K562 (cell line): Measurements from ENCODE around the gene GSG1L2. TPM values are rescaled to one million over a fixed set of nuclear protein-coding genes. Genes with fewer than 3 reads are reported as not detected.

Source experiments
- DACH1 ChIP-seq: fragments of 450-650 bp; IDR thresholded peaks from 2 replicates; pipeline ENCODE4 v1.6.1; 2018; ENCODE audit not compliant: partially characterized antibody
- FOXP1 ChIP-seq: sonication (generic); formaldehyde crosslinking; IDR thresholded peaks from 2 replicates; pipeline ENCODE4 v1.8.0; 2022; ENCODE audit warnings: mild to moderate bottlenecking, missing genetic modification reagents
- HLTF ChIP-seq: fragments of 450-650 bp; IDR thresholded peaks from 2 replicates; pipeline ENCODE4 v1.6.1; 2016
- KDM5B ChIP-seq: fragments of 200-600 bp; sonication (generic); IDR thresholded peaks from 2 replicates; pipeline ENCODE4 v1.6.1; 2012; ENCODE audit warnings: low read depth, mild to moderate bottlenecking, moderate library complexity, low read length, control low read depth, inconsistent platforms; ENCODE audit not compliant: insufficient replicate concordance
- MAX ChIP-seq: sonication (generic); formaldehyde crosslinking; IDR thresholded peaks from 2 replicates; pipeline ENCODE4 v1.9.0; 2022; ENCODE audit warnings: mild to moderate bottlenecking, missing genetic modification reagents
- NCOA6 ChIP-seq: fragments of 450-650 bp; IDR thresholded peaks from 2 replicates; pipeline ENCODE4 v1.6.1; 2017; ENCODE audit warnings: mild to moderate bottlenecking
- SRSF7 ChIP-seq: fragments of 200-400 bp; formaldehyde crosslinking; optimal IDR thresholded peaks from 2 replicates; pipeline ENCODE3; 2017; ENCODE audit warnings: mild to moderate bottlenecking, low read depth, low read length
- TSC22D4 ChIP-seq: fragments of 450-650 bp; IDR thresholded peaks from 2 replicates; pipeline ENCODE4 v1.6.1; 2016; ENCODE audit warnings: missing genetic modification characterization, missing biosample characterization, control low read depth
- ZNF12 ChIP-seq: sonication (generic); formaldehyde crosslinking; IDR thresholded peaks from 2 replicates; pipeline ENCODE4 v1.4.0; 2020; ENCODE audit warnings: mild to moderate bottlenecking, missing genetic modification reagents
- polyA plus RNA-seq, 8 experiments: library from polyadenylated mRNA; depleted of rRNA in 4 of 8; stranded (reverse) in 5 of 8; unstranded in 3 of 8; fragments of >200 nt; fragmentation: Nextera tagmentation in 2 of 8; fragmentation: Illumina TruSeq in 1 of 8; extraction: Ambion mirVana in 2 of 8; extraction: Trizol in 1 of 8; gene quantifications; 2 replicates each; pipeline versions ENCODE4 v1.2.1 to v1.2.3, GENCODE V29; 2011 to 2014; ENCODE audit warnings: inconsistent platforms in 1 of 8, missing spikeins in 1 of 8
- total RNA-seq, 7 experiments: library from RNA; depleted of rRNA in 6 of 7; stranded (reverse); fragments of >200 nt in 6 of 7; fragmentation: Illumina TruSeq in 2 of 7; extraction: Trizol in 2 of 7; gene quantifications; 2 replicates each; pipeline versions ENCODE4 v1.2.1 to v1.2.3, GENCODE V29; 2011 to 2021; ENCODE audit warnings: low replicate concordance in 1 of 7
- TF ChIP-seq, protein P1 (sequence below): fragments of 150-350 bp; conservative IDR thresholded peaks from 2 replicates; pipeline ENCODE4 v1.6.1; 2014; ENCODE audit warnings: low read length
- TF ChIP-seq, protein P2 (sequence below): fragments of 200-800 bp; sonication (Bioruptor generic); IDR thresholded peaks from 2 replicates; pipeline ENCODE4 v1.6.1; 2017; ENCODE audit warnings: missing genetic modification characterization, missing compliant biosample characterization

GSG1L2 gene
- total and polyA plus RNA-seq, 9 of the 15 experiments (the other 6 are each of a cell fraction or from before 2014, with no cell fraction given): not detected

GRCh38 chr17:9816472-9816871 is 5.4 kb downstream of the GSG1L2 start (continued):
- TF ChIP-seq, protein P1, sequence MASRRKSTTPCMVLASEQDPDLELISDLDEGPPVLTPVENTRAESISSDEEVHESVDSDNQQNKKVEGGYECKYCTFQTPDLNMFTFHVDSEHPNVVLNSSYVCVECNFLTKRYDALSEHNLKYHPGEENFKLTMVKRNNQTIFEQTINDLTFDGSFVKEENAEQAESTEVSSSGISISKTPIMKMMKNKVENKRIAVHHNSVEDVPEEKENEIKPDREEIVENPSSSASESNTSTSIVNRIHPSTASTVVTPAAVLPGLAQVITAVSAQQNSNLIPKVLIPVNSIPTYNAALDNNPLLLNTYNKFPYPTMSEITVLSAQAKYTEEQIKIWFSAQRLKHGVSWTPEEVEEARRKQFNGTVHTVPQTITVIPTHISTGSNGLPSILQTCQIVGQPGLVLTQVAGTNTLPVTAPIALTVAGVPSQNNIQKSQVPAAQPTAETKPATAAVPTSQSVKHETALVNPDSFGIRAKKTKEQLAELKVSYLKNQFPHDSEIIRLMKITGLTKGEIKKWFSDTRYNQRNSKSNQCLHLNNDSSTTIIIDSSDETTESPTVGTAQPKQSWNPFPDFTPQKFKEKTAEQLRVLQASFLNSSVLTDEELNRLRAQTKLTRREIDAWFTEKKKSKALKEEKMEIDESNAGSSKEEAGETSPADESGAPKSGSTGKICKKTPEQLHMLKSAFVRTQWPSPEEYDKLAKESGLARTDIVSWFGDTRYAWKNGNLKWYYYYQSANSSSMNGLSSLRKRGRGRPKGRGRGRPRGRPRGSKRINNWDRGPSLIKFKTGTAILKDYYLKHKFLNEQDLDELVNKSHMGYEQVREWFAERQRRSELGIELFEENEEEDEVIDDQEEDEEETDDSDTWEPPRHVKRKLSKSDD: no peak
- TF ChIP-seq KDM5B: no peak
- TF ChIP-seq NCOA6: no peak
- TF ChIP-seq FOXP1: no peak
- TF ChIP-seq TSC22D4 (tag): no peak
- no peak for TF ChIP-seq ZNF12 (CRISPR knock-in tag)
- TF ChIP-seq SRSF7: no peak
- no peak for TF ChIP-seq DACH1
- TF ChIP-seq, protein P2, sequence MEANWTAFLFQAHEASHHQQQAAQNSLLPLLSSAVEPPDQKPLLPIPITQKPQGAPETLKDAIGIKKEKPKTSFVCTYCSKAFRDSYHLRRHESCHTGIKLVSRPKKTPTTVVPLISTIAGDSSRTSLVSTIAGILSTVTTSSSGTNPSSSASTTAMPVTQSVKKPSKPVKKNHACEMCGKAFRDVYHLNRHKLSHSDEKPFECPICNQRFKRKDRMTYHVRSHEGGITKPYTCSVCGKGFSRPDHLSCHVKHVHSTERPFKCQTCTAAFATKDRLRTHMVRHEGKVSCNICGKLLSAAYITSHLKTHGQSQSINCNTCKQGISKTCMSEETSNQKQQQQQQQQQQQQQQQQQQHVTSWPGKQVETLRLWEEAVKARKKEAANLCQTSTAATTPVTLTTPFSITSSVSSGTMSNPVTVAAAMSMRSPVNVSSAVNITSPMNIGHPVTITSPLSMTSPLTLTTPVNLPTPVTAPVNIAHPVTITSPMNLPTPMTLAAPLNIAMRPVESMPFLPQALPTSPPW (CRISPR knock-in tag): no peak
- TF ChIP-seq HLTF: no peak
- TF ChIP-seq MAX: no peak
